Skin epidermis (tissue), 12 donors: ENCODE data around the gene DLX5.

Experiments used
- H3K27ac ChIP-seq, 21 experiments: fragments of 200-600 bp; sonication (generic) in 11 of 21; one replicate each; pipeline ENCODE4 v1.5.0; 2020; ENCODE audit warnings: mild to moderate bottlenecking in 3 of 21, inconsistent platforms in 2 of 21, moderate library complexity in 2 of 21
- H3K4me3 ChIP-seq, 7 experiments: fragments of 200-600 bp; sonication (generic) in 2 of 7; one replicate each; pipeline ENCODE4 v1.5.0; 2020; ENCODE audit warnings: inconsistent platforms in 2 of 7, mild to moderate bottlenecking in 2 of 7, moderate library complexity in 1 of 7

Gene DLX5

GRCh38 chr7:97007583-97007861 is 17.1 kb downstream of the DLX5 start:
- H3K4me3 ChIP-seq, result no peak overlapping the region
- no peak overlapping the region for H3K27ac ChIP-seq

GRCh38 chr7:97006816-97007582 is 17.6 kb downstream of the DLX5 start:
- peak overlapping the region in 1 of 7 experiments; percentile 44 for H3K4me3 ChIP-seq

GRCh38 chr7:97006055-97006815 is 18.4 kb downstream of the DLX5 start:
- Histone ChIP-seq H3K4me3 (peak overlapping the region in 6 of 7 experiments; percentile 15 to 44 (median 28)), H3K27ac (peak overlapping the region in 2 of 21 experiments; percentile 7 to 13)

More at GRCh38 chr7:97006816-97007582, 17.6 kb downstream of the DLX5 start:
- no peak overlapping the region for H3K27ac ChIP-seq

- Histone ChIP-seq H3K4me3 (peak within 1 kb of the TSS in 6 of 7 experiments; percentile 15 to 44 (median 28)), H3K27ac (peak within 1 kb of the TSS in 2 of 21 experiments; percentile 7 to 13)
Observed at GRCh38 chr7:97005183-97006054, 19.2 kb downstream of the DLX5 start, which contains the start of gene DLX6. Gene DLX6 (plus strand): TSS chr7:97005553. CDS start chr7:97005978, 425 bp downstream.

GRCh38 chr7:97004247-97005182 is 20.1 kb downstream of the DLX5 start:
- peak overlapping the region in 5 of 7 experiments; percentile 15 to 44 (median 30) for H3K4me3 ChIP-seq

GRCh38 chr7:97003262-97004246 is 21.1 kb downstream of the DLX5 start:
- H3K4me3 ChIP-seq, result no peak overlapping the region
- H3K27ac ChIP-seq, result no peak overlapping the region

More at GRCh38 chr7:97004247-97005182, 20.1 kb downstream of the DLX5 start:
- H3K27ac ChIP-seq, result no peak overlapping the region

GRCh38 chr7:97002555-97003261 is 21.9 kb downstream of the DLX5 start:
- no peak overlapping the region for H3K4me3 ChIP-seq
- H3K27ac ChIP-seq, result no peak overlapping the region

- H3K27ac ChIP-seq, result no peak overlapping the region
- no peak overlapping the region for H3K4me3 ChIP-seq
Observed at GRCh38 chr7:97001656-97002554, 22.7 kb downstream of the DLX5 start.

- no peak overlapping the region for H3K27ac ChIP-seq
- H3K4me3 ChIP-seq, result no peak overlapping the region
Observed at GRCh38 chr7:97001221-97001620, 23.4 kb downstream of the DLX5 start.

GRCh38 chr7:96998744-96999143 is 25.9 kb downstream of the DLX5 start:
- Histone ChIP-seq H3K4me3 (no peak overlapping the region), H3K27ac (no peak overlapping the region)

- H3K4me3 ChIP-seq, result no peak overlapping the region
- H3K27ac ChIP-seq, result no peak overlapping the region
Observed at GRCh38 chr7:96998333-96998732, 26.3 kb downstream of the DLX5 start.

GRCh38 chr7:96997512-96998032 is 27.1 kb downstream of the DLX5 start:
- no peak overlapping the region for H3K4me3 ChIP-seq
- no peak overlapping the region for H3K27ac ChIP-seq

GRCh38 chr7:96996958-96997511 is 27.6 kb downstream of the DLX5 start:
- H3K27ac ChIP-seq, result no peak overlapping the region
- no peak overlapping the region for H3K4me3 ChIP-seq

GRCh38 chr7:96996111-96996957 is 28.3 kb downstream of the DLX5 start:
- H3K27ac ChIP-seq, result no peak overlapping the region
- H3K4me3 ChIP-seq, result no peak overlapping the region
